Heart left ventricle (tissue), 16 donors: Measurements from ENCODE around the gene BDKRB2. TPM values are rescaled to one million over a fixed set of nuclear protein-coding genes. Genes with fewer than 3 reads are reported as not detected.

ENCODE experiments used
- ATAC-seq, 4 donors: fragments of 200-7000 bp; cut with Tn5 transposase; one replicate each; pipeline ENCODE4 v1.9.1; 2020 to 2022; ENCODE audit warnings: moderate library complexity in 4 of 4, mild to moderate bottlenecking in 3 of 4, moderate number of reproducible peaks in 1 of 4
- DNase-seq, 5 donors: peaks; one replicate each; pipeline ENCODE4 v3.0.0-alpha.2; 2020
- H3K27ac ChIP-seq, 12 donors: fragments of 200-600 bp; sonication (generic) in 4 of 12; one replicate each; pipeline versions ENCODE4 v1.5.0 to v1.8.0; 2016 to 2022; ENCODE audit warnings: mild to moderate bottlenecking in 2 of 12
- H3K27me3 ChIP-seq, 9 donors: fragments of 200-600 bp; sonication (generic) in 2 of 9; one replicate each; pipeline versions ENCODE4 v1.5.1 to v1.8.0; 2016 to 2022; ENCODE audit warnings: mild to moderate bottlenecking in 3 of 9
- H3K36me3 ChIP-seq, 9 donors: fragments of 200-600 bp; sonication (generic) in 2 of 9; one replicate each; pipeline versions ENCODE4 v1.5.0 to v1.8.0; 2018 to 2022; ENCODE audit warnings: mild to moderate bottlenecking in 2 of 9
- H3K4me1 ChIP-seq, 12 donors: fragments of 200-600 bp; sonication (generic) in 4 of 12; one replicate each; pipeline versions ENCODE4 v1.5.0 to v1.8.0; 2016 to 2022; ENCODE audit warnings: mild to moderate bottlenecking in 3 of 12
- H3K4me3 ChIP-seq, 12 donors: fragments of 200-600 bp; sonication (generic) in 4 of 12; one replicate each; pipeline versions ENCODE4 v1.5.0 to v1.8.0; 2017 to 2022; ENCODE audit warnings: mild to moderate bottlenecking in 9 of 12, moderate library complexity in 4 of 12
- H3K9me3 ChIP-seq, 12 donors: fragments of 200-600 bp; sonication (generic) in 4 of 12; one replicate each; pipeline versions ENCODE4 v1.5.0 to v1.8.0; 2016 to 2022; ENCODE audit warnings: mild to moderate bottlenecking in 1 of 12
- CTCF ChIP-seq, 12 donors: fragments of 200-600 bp; sonication (generic) in 4 of 12; IDR thresholded peaks; one replicate each; pipeline versions ENCODE4 v1.5.0 to v1.8.0; 2018 to 2022; ENCODE audit warnings: antibody characterized with exemption in 12 of 12, mild to moderate bottlenecking in 5 of 12
- POLR2A ChIP-seq, 2 donors: fragments of 450-650 bp; IDR thresholded peaks; one replicate each; pipeline ENCODE4 v1.6.1; 2017; ENCODE audit warnings: antibody characterized with exemption in 2 of 2, mild to moderate bottlenecking in 2 of 2, moderate library complexity in 2 of 2
- WGBS, 4 donors: extraction: QIAGEN DNeasy Blood & Tissue Kit in 2 of 4; methylation state at CpG; one replicate each; pipeline versions ENCODE4 v1.1.5 to v1.1.7; 2013 to 2018; 5-methylcytosine and 5-hydroxymethylcytosine counted together
- intact Hi-C, 10 donors: fragments of 100-400 bp; cut with DNase I; formaldehyde crosslinking; loops; one replicate each; pipeline versions ENCODE4 v1.11.1 to v1.14.2; 2022
- polyA plus RNA-seq, 2 donors: library from polyadenylated mRNA; stranded (reverse); fragments of 200-250 nt; gene quantifications; one replicate each; pipeline ENCODE4 v1.2.3, GENCODE V29; 2013
- total RNA-seq, 9 donors: library from RNA; depleted of rRNA in 2 of 9; stranded (reverse); fragments of >200 nt in 2 of 9; fragmentation: NEBNext Ultra II Directional in 3 of 9; extraction: Animal tissue kit (Norgen Biotek cat#: 25700) in 3 of 9; gene quantifications; one replicate each; pipeline versions ENCODE4 v1.1.0 to v1.2.4, GENCODE V29; 2016 to 2023
- donor health status: ischemic (EF 13 %, LVEDD 7.1; RV severe dilation, severe dysfunction).
- donor health status: healthy with polysubstance abuse.
- donor health status: DM: no; HTN: yes; CAD: no.
- donor health status: DM: no; HTN: no; CAD: no.
- donor health status: ischemic (EF 25% LVEDD 6.9; RV normal size, moderate dysfunction).
- donor health status: ischemic (EF 25% LVEDD 5.7; RV mildly dilated, moderate dysfunction).
- donor health status: healthy.
- donor health status: DM: yes; HTN: yes; CAD: no.
- donor health status: ischemic (EF 35%, LVEDD 5.7; RV mildly dilated, moderate dysfunction).
- donor health status: nonischemic (EF 11% LVEDD 7.7; RV severe dilation, severe dysfunction).
- donor health status: DM: yes; HTN: yes; CAD: no.
- donor health status: PGD.
- donor health status: ischemic (EF 29% LVEDD 5.4; RV normal size, mild dysfunction).
- donor health status: nonischemic (EF 23%, LVEDD 6.1; RV moderate dilation, normal function).

The BDKRB2 gene
- total and polyA plus RNA-seq, 11 donors = 0.14 to 3.3 (median 0.63) TPM

GRCh38 chr14:96202441-96203094, 2.1 kb upstream of the BDKRB2 start:
- Histone ChIP-seq H3K36me3 (no peaks in the 10 kb centered on the region), H3K4me3 (no peak overlapping the region), H3K9me3 (no peaks in the 10 kb centered on the region), H3K27me3 (peaks cover 0 to 46% (median 18%) of the 10 kb centered on the region in 9 donors), H3K27ac (no peak overlapping the region), H3K4me1 (peaks cover 0 to 18% (median 7%) of the 10 kb centered on the region in 12 donors)
- ATAC-seq (no peak), DNase-seq (no peak)
- intact Hi-C loops = no loop called here
- TF ChIP-seq POLR2A (IDR thresholded peaks at IDR 0.05) (no peak), CTCF (IDR thresholded peaks at IDR 0.05) (no peak)
- 86 to 91% (median 87%) methylated on average over 11 of the region's 11 CpGs for WGBS, 4 donors

- Histone ChIP-seq H3K27ac (no peak overlapping the region), H3K9me3 (no peaks in the 10 kb centered on the region), H3K36me3 (no peaks in the 10 kb centered on the region), H3K27me3 (peaks cover 0 to 46% (median 18%) of the 10 kb centered on the region in 9 donors), H3K4me1 (peaks cover 0 to 17% (median 7%) of the 10 kb centered on the region in 12 donors), H3K4me3 (no peak overlapping the region)
- ATAC-seq (no peak), DNase-seq (no peak)
- TF ChIP-seq POLR2A (IDR thresholded peaks at IDR 0.05) (no peak), CTCF (IDR thresholded peaks at IDR 0.05) (no peak)
- intact Hi-C loops = no loop called here
- 89 to 96% (median 93%) methylated on average over 3 of the region's 3 CpGs for WGBS, 4 donors
Observed at GRCh38 chr14:96203116-96203515, 1.5 kb upstream of the BDKRB2 start.

- DNase-seq (no peak), ATAC-seq (no peak)
- Histone ChIP-seq H3K9me3 (no peaks in the 10 kb centered on the region), H3K4me1 (peaks cover 0 to 14% (median 7%) of the 10 kb centered on the region in 12 donors), H3K4me3 (no peak overlapping the region), H3K27ac (peak overlapping the region in 2 of 12 donors; percentile 49 to 54), H3K27me3 (peaks cover 0 to 46% (median 18%) of the 10 kb centered on the region in 9 donors), H3K36me3 (no peaks in the 10 kb centered on the region)
- WGBS, 4 donors = 89 to 100% (median 90%) methylated on average over 1 of the region's 1 CpG
- no peak for TF ChIP-seq CTCF (IDR thresholded peaks at IDR 0.05)
- no peak for TF ChIP-seq POLR2A (IDR thresholded peaks at IDR 0.05)
- intact Hi-C loops = no loop called here
Observed at GRCh38 chr14:96203635-96204034, 1.0 kb upstream of the BDKRB2 start.

GRCh38 chr14:96205059-96205977, 679 bp downstream of the BDKRB2 start:
- no peak for TF ChIP-seq CTCF (IDR thresholded peaks at IDR 0.05)
- peak overlapping the region in 11 of 12 donors; percentile 17 to 55 (median 42) for H3K4me3 ChIP-seq
- peak overlapping the region in 4 of 12 donors; percentile 9 to 54 (median 40) for H3K27ac ChIP-seq
- intact Hi-C loops = no loop called here
- peaks cover 0 to 46% (median 18%) of the 10 kb centered on the region in 9 donors for H3K27me3 ChIP-seq
- ATAC-seq (no peak), DNase-seq (no peak)
- peaks cover 0 to 14% (median 7%) of the 10 kb centered on the region in 12 donors for H3K4me1 ChIP-seq
- no peaks in the 10 kb centered on the region for H3K36me3 ChIP-seq
- H3K9me3 ChIP-seq = no peaks in the 10 kb centered on the region
- 36 to 45% (median 38%) methylated on average over 14 to 21 of the region's 21 CpGs for WGBS, 4 donors
